Measurements from ENCODE around the gene ZFYVE28. TPM values are rescaled to one million over a fixed set of nuclear protein-coding genes. Genes with fewer than 3 reads are reported as not detected.

ZFYVE28 gene
- total and polyA plus RNA-seq, 10 of the 15 experiments (the other 5 are each of a cell fraction or from before 2014, with no cell fraction given): 0.06 to 1.9 (median 0.22) TPM; not detected in 1

GRCh38 chr4:2406406-2406805, 12.0 kb downstream of the ZFYVE28 start:
- CTCF ChIA-PET: interaction anchor here (1.1 to 1.4 kb wide), 3 partner anchors 9 to 16 kb away, joined by 3 to 4 read pairs (median 3); partner anchors contain the start of gene CFAP99
- intact Hi-C loops (cut with micrococcal nuclease; ENCODE audit: unreplicated experiment): no loop called here
- BruUV-seq (replicated peaks): no TSS peak

More at GRCh38 chr4:2406406-2406805, 12.0 kb downstream of the ZFYVE28 start:
- Histone ChIP-seq H4K20me1 (ENCODE audit: control insufficient read depth, insufficient read depth) (no peaks in the 10 kb centered on the region), H3K9ac (ENCODE audit: control insufficient read depth, insufficient read depth, low read length) (no peak overlapping the region), H3K27ac (ENCODE audit: control insufficient read depth, insufficient read depth) (no peak overlapping the region), H3K27me3 (replicated peaks in 1 of 2; ENCODE audit: control insufficient read depth in 2 of 2, insufficient read depth in 2 of 2, low read length in 1 of 2) (peaks cover 4 to 6% of the 10 kb centered on the region in 2 experiments; a peak in 3 of 4 replicates), H3K4me1 (ENCODE audit: control insufficient read depth, insufficient read depth, low read length) (peaks cover 5% of the 10 kb centered on the region), H3K79me2 (ENCODE audit: control insufficient read depth, insufficient read depth, low read length) (no peaks in the 10 kb centered on the region), H2AFZ (ENCODE audit: control insufficient read depth, low read depth, low read length) (no peak overlapping the region), H3K4me3 (no peak overlapping the region), H3K36me3 (ENCODE audit: control insufficient read depth in 2 of 2, insufficient read depth in 2 of 2, low read length in 1 of 2) (no peaks in the 10 kb centered on the region), H3K4me2 (ENCODE audit: control insufficient read depth, insufficient read depth) (no peak overlapping the region), H3K9me3 (replicated peaks; ENCODE audit: control insufficient read depth, insufficient read depth, low read length) (no peaks in the 10 kb centered on the region)
- DNase-seq (ENCODE audit: low read depth, low spot score): no peak
- ChIA-PET SMC1A (ENCODE audit: uncharacterized antibody, unreplicated experiment) (interaction anchor here (1.1 kb wide), 1 partner anchor 9 kb away, joined by 4 read pairs; no protein-coding TSS in a partner anchor), POLR2A (no interaction called here), RAD21 (ENCODE audit: unreplicated experiment) (interaction anchor here (0.6 kb wide), 1 partner anchor 35 kb away, joined by 4 read pairs; no protein-coding TSS in a partner anchor)
- TF ChIP-seq MLLT1 (IDR thresholded peaks at IDR 0.05) (no peak), YY1 (IDR thresholded peaks at IDR 0.05; ENCODE audit: low read depth, low read length) (no peak), NBN (IDR thresholded peaks at IDR 0.05) (no peak), RAD51 (IDR thresholded peaks at IDR 0.05) (no peak), ZZZ3 (IDR thresholded peaks at IDR 0.05; ENCODE audit: control insufficient read depth, insufficient read length, low read depth) (no peak), ZNF384 (IDR thresholded peaks at IDR 0.05; ENCODE audit: borderline replicate concordance, low read depth, low read length) (no peak), IRF4 (IDR thresholded peaks at IDR 0.05; ENCODE audit: low read depth, low read length) (no peak), ZNF207 (IDR thresholded peaks at IDR 0.05; ENCODE audit: borderline replicate concordance) (no peak), RBBP5 (conservative IDR thresholded peaks at IDR 0.05) (no peak), SMAD1 (IDR thresholded peaks at IDR 0.05; ENCODE audit: low read depth, partially characterized antibody) (no peak), RUNX3 (IDR thresholded peaks at IDR 0.05; ENCODE audit: low read length) (no peak), RELB (IDR thresholded peaks at IDR 0.05; ENCODE audit: low read depth) (no peak), HDAC6 (IDR thresholded peaks at IDR 0.05; ENCODE audit: unreplicated experiment) (no peak)
- WGBS (ENCODE audit: insufficient coverage, insufficient replicate concordance, low lambda C conversion rate, missing lambda C conversion rate): 69% methylated on average over 10 of the region's 10 CpGs
- in situ Hi-C loops (cut with MboI): no loop called here
- no peak for FAIRE-seq
- ATAC-seq: no peak

Measured in GM12878 (cell line).